ENCODE data around the gene KPNB1.

GRCh38 chr17:47611372-47612350, 38.1 kb upstream of the KPNB1 start:
- no peak for TF ChIP-seq CTCF (IDR thresholded peaks at IDR 0.05 in 8 of 11, conservative IDR thresholded peaks at IDR 0.05 in 3 of 11)
- no peak for TF ChIP-seq POLR2A (IDR thresholded peaks at IDR 0.05)
- TF ChIP-seq POLR2AphosphoS5 (IDR thresholded peaks at IDR 0.05), result no peak

All from spleen (tissue), 7 donors.